K562 (cell line): Measurements from ENCODE around the gene PARD3B. TPM values are rescaled to one million over a fixed set of nuclear protein-coding genes. Genes with fewer than 3 reads are reported as not detected.

Experiments
- ARID2 ChIP-seq: fragments of 450-650 bp; IDR thresholded peaks from 2 replicates; pipeline ENCODE4 v1.6.1; 2017; ENCODE audit warnings: antibody characterized with exemption, mild to moderate bottlenecking
- BACH1 ChIP-seq: fragments of 200-800 bp; sonication (Bioruptor generic); IDR thresholded peaks from 2 replicates; pipeline ENCODE4 v1.6.1; 2016; ENCODE audit warnings: missing genetic modification characterization, missing compliant biosample characterization
- HIVEP1 ChIP-seq: fragments of 250-450 bp; sonication (Bioruptor Pico); IDR thresholded peaks from 2 replicates; pipeline ENCODE4 v1.4.0; 2020; ENCODE audit warnings: mild to moderate bottlenecking
- JUN ChIP-seq, 2 experiments: sonication (generic) in 1 of 2; formaldehyde crosslinking in 1 of 2; IDR thresholded peaks; 2 replicates each; pipeline versions ENCODE4 v1.6.1 to v1.8.0; 2012 to 2022; ENCODE audit warnings: borderline replicate concordance in 2 of 2, mild to moderate bottlenecking in 2 of 2, improper control_type of control experiment in 1 of 2, low read depth in 1 of 2, low read length in 1 of 2, missing genetic modification reagents in 1 of 2
- NFYB ChIP-seq: IDR thresholded peaks from 2 replicates; pipeline ENCODE4 v1.6.1; 2011; ENCODE audit warnings: mild to moderate bottlenecking, moderate library complexity; ENCODE audit not compliant: insufficient read length; ENCODE audit errors: extremely low read depth
- NR1H2 ChIP-seq: sonication (generic); formaldehyde crosslinking; IDR thresholded peaks from 2 replicates; pipeline ENCODE4 v1.4.0; 2020; ENCODE audit warnings: mild to moderate bottlenecking, missing genetic modification reagents
- POU5F1 ChIP-seq: fragments of 150-350 bp; IDR thresholded peaks from 2 replicates; pipeline ENCODE4 v1.6.1; 2014; ENCODE audit warnings: borderline replicate concordance, low read length, low read depth, mild to moderate bottlenecking; ENCODE audit not compliant: partially characterized antibody
- RBM22 ChIP-seq: fragments of 200-400 bp; formaldehyde crosslinking; IDR thresholded peaks from 2 replicates; pipeline ENCODE4 v1.6.1; 2018; ENCODE audit warnings: low read length, low read depth; ENCODE audit not compliant: poor library complexity, severe bottlenecking
- RBM34 ChIP-seq: fragments of 200-400 bp; formaldehyde crosslinking; IDR thresholded peaks from 2 replicates; pipeline ENCODE4 v1.6.1; 2018; ENCODE audit warnings: low read length, borderline replicate concordance; ENCODE audit not compliant: insufficient read depth
- SAFB ChIP-seq: fragments of 200-400 bp; formaldehyde crosslinking; IDR thresholded peaks from 2 replicates; pipeline ENCODE4 v1.6.1; 2017; ENCODE audit warnings: low read depth, low read length, borderline replicate concordance
- SMAD3 ChIP-seq: fragments of 450-650 bp; formaldehyde crosslinking; conservative IDR thresholded peaks from 2 replicates; pipeline ENCODE4 v1.4.0; 2020; ENCODE audit warnings: mild to moderate bottlenecking
- SMAD4 ChIP-seq: fragments of 250-450 bp; sonication (Bioruptor Pico); conservative IDR thresholded peaks from 2 replicates; pipeline ENCODE4 v1.8.0; 2021; ENCODE audit warnings: inconsistent platforms, mild to moderate bottlenecking, moderate library complexity
- SRF ChIP-seq, 2 experiments: fragments of 250-450, 450-650 bp in 1 of 2; sonication (Bioruptor Pico) in 1 of 2; sonication (generic) in 1 of 2; formaldehyde crosslinking; IDR thresholded peaks; 2 replicates each; pipeline versions ENCODE4 v1.5.0 to v1.5.1; 2020 to 2022; ENCODE audit warnings: mild to moderate bottlenecking in 1 of 2, missing genetic modification reagents in 1 of 2
- SRSF9 ChIP-seq: fragments of 200-400 bp; formaldehyde crosslinking; IDR thresholded peaks from 2 replicates; pipeline ENCODE4 v1.6.1; 2017; ENCODE audit warnings: low read depth, low read length, borderline replicate concordance
- TFAM ChIP-seq: fragments of 250-450 bp; sonication (Bioruptor Pico); conservative IDR thresholded peaks from 2 replicates; pipeline ENCODE4 v1.5.0; 2021; ENCODE audit warnings: mild to moderate bottlenecking, moderate library complexity
- ZNF253 ChIP-seq: fragments of 250-450 bp; sonication (Bioruptor Pico); conservative IDR thresholded peaks from 2 replicates; pipeline ENCODE4 v1.6.1; 2021; ENCODE audit warnings: mild to moderate bottlenecking
- ZNF431 ChIP-seq: sonication (generic); formaldehyde crosslinking; IDR thresholded peaks from 2 replicates; pipeline ENCODE4 v1.8.0; 2022; ENCODE audit warnings: mild to moderate bottlenecking, missing genetic modification reagents
- polyA plus RNA-seq, 8 experiments: library from polyadenylated mRNA; depleted of rRNA in 4 of 8; stranded (reverse) in 5 of 8; unstranded in 3 of 8; fragments of >200 nt; fragmentation: Nextera tagmentation in 2 of 8; fragmentation: Illumina TruSeq in 1 of 8; extraction: Ambion mirVana in 2 of 8; extraction: Trizol in 1 of 8; gene quantifications; 2 replicates each; pipeline versions ENCODE4 v1.2.1 to v1.2.3, GENCODE V29; 2011 to 2014; ENCODE audit warnings: inconsistent platforms in 1 of 8, missing spikeins in 1 of 8
- total RNA-seq, 7 experiments: library from RNA; depleted of rRNA in 6 of 7; stranded (reverse); fragments of >200 nt in 6 of 7; fragmentation: Illumina TruSeq in 2 of 7; extraction: Trizol in 2 of 7; gene quantifications; 2 replicates each; pipeline versions ENCODE4 v1.2.1 to v1.2.3, GENCODE V29; 2011 to 2021; ENCODE audit warnings: low replicate concordance in 1 of 7
- TF ChIP-seq, protein P1 (sequence below): fragments of 450-650 bp; IDR thresholded peaks from one replicate; pipeline ENCODE4 v1.6.1; 2018; ENCODE audit warnings: mild to moderate bottlenecking, moderate library complexity; ENCODE audit not compliant: partially characterized antibody
- TF ChIP-seq, protein P2 (sequence below): fragments of 450-650 bp; formaldehyde crosslinking; IDR thresholded peaks from 2 replicates; pipeline ENCODE4 v1.4.0; 2022; ENCODE audit warnings: mild to moderate bottlenecking, moderate library complexity
- TF ChIP-seq, protein P3 (sequence below): sonication (generic); formaldehyde crosslinking; IDR thresholded peaks from 2 replicates; pipeline ENCODE4 v1.4.0; 2020; ENCODE audit warnings: mild to moderate bottlenecking, missing genetic modification reagents
- TF ChIP-seq, protein P4 (sequence below): sonication (generic); formaldehyde crosslinking; IDR thresholded peaks from 2 replicates; pipeline ENCODE4 v1.8.0; 2022; ENCODE audit warnings: mild to moderate bottlenecking, low read depth, missing genetic modification reagents

The PARD3B gene
- total and polyA plus RNA-seq, 9 of the 15 experiments (the other 6 are each of a cell fraction or from before 2014, with no cell fraction given), result 0.15 to 3.0 (median 1.1) TPM

DNA sequence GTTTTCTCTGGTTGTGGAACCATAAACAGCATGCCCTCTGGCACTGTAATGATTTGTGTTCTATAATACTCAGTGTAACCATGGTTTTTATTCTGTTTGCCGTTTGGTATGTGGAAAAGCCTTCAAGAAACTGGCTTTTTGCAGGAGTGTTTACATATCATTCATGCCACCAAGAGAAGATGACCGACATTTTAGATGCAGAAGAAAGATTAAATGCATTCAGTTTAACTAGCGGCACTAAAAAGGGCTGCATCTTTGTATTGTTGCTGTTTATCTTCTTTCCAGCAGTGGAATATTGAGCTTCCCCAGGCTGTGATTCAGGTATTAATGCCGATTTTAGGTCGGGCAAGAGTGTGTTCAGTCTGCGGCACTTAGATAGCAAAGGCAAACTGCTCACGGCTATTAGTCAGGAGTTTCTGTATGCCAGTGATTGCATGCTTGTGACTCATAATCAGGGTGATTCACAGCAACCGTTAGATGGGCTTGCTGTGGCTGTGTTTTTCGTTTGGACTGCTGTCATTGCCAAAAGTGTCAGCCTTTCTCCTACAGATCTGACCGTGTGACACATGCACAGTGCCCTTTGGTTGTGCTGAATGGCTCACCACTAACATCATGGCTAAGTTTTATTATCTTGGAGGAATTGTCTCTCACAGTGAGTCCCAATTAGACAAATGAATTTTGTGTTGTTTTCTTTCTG is 479.7 kb downstream of the PARD3B start (continued):
- TF ChIP-seq, protein P1, sequence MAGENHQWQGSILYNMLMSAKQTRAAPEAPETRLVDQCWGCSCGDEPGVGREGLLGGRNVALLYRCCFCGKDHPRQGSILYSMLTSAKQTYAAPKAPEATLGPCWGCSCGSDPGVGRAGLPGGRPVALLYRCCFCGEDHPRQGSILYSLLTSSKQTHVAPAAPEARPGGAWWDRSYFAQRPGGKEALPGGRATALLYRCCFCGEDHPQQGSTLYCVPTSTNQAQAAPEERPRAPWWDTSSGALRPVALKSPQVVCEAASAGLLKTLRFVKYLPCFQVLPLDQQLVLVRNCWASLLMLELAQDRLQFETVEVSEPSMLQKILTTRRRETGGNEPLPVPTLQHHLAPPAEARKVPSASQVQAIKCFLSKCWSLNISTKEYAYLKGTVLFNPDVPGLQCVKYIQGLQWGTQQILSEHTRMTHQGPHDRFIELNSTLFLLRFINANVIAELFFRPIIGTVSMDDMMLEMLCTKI, result no peak
- TF ChIP-seq ZNF431 (CRISPR knock-in tag) (no peak), SMAD4 (CRISPR knock-in tag) (peak; percentile 75), ARID2 (no peak), TFAM (CRISPR knock-in tag) (no peak), SMAD3 (CRISPR knock-in tag) (no peak), SAFB (no peak), SRSF9 (no peak), NFYB (no peak), ZNF253 (CRISPR knock-in tag) (no peak), BACH1 (no peak; the same call in 1 of the 2 replicates), POU5F1 (no peak), RBM22 (no peak), SRF (CRISPR knock-in tag; IDR thresholded peaks at IDR 0.05) (no peak), HIVEP1 (no peak), NR1H2 (no peak), JUN (IDR thresholded peaks at IDR 0.05; ENCODE audit: borderline replicate concordance, low read depth, low read length) (peak; percentile 96), JUN (CRISPR knock-in tag; IDR thresholded peaks at IDR 0.05; ENCODE audit: borderline replicate concordance) (no peak), RBM34 (no peak)
- TF ChIP-seq, protein P2, sequence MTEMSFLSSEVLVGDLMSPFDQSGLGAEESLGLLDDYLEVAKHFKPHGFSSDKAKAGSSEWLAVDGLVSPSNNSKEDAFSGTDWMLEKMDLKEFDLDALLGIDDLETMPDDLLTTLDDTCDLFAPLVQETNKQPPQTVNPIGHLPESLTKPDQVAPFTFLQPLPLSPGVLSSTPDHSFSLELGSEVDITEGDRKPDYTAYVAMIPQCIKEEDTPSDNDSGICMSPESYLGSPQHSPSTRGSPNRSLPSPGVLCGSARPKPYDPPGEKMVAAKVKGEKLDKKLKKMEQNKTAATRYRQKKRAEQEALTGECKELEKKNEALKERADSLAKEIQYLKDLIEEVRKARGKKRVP (CRISPR knock-in tag), result no peak
- TF ChIP-seq, protein P3, sequence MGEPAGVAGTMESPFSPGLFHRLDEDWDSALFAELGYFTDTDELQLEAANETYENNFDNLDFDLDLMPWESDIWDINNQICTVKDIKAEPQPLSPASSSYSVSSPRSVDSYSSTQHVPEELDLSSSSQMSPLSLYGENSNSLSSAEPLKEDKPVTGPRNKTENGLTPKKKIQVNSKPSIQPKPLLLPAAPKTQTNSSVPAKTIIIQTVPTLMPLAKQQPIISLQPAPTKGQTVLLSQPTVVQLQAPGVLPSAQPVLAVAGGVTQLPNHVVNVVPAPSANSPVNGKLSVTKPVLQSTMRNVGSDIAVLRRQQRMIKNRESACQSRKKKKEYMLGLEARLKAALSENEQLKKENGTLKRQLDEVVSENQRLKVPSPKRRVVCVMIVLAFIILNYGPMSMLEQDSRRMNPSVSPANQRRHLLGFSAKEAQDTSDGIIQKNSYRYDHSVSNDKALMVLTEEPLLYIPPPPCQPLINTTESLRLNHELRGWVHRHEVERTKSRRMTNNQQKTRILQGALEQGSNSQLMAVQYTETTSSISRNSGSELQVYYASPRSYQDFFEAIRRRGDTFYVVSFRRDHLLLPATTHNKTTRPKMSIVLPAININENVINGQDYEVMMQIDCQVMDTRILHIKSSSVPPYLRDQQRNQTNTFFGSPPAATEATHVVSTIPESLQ (CRISPR knock-in tag), result no peak
- TF ChIP-seq, protein P4, sequence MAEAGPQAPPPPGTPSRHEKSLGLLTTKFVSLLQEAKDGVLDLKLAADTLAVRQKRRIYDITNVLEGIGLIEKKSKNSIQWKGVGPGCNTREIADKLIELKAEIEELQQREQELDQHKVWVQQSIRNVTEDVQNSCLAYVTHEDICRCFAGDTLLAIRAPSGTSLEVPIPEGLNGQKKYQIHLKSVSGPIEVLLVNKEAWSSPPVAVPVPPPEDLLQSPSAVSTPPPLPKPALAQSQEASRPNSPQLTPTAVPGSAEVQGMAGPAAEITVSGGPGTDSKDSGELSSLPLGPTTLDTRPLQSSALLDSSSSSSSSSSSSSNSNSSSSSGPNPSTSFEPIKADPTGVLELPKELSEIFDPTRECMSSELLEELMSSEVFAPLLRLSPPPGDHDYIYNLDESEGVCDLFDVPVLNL (CRISPR knock-in tag), result no peak
